Fibroblast of villous mesenchyme (primary cell): ENCODE data around the gene NFATC1. TPM values are rescaled to one million over a fixed set of nuclear protein-coding genes. Genes with fewer than 3 reads are reported as not detected.

ENCODE experiments used
- DNase-seq: peaks from one replicate; pipeline ENCODE4 v3.0.0-alpha.2; 2010; ENCODE audit warnings: low read depth
- H3K4me3 ChIP-seq: 2 replicates; pipeline ENCODE4 v1.5.1; 2011; ENCODE audit warnings: low read depth, mild to moderate bottlenecking, low read length
- total RNA-seq: library from RNA; depleted of rRNA; stranded (reverse); fragments of >200 nt; gene quantifications from 2 replicates; pipeline ENCODE4 v1.2.3, GENCODE V29; 2012
- TF ChIP-seq, protein P1 (sequence below): IDR thresholded peaks from 2 replicates; pipeline ENCODE4 v1.5.1; 2012; ENCODE audit warnings: low read depth, mild to moderate bottlenecking, low read length; ENCODE audit not compliant: insufficient read depth

NFATC1 gene
- total RNA-seq, 1 donor: 0.43 TPM

DNA sequence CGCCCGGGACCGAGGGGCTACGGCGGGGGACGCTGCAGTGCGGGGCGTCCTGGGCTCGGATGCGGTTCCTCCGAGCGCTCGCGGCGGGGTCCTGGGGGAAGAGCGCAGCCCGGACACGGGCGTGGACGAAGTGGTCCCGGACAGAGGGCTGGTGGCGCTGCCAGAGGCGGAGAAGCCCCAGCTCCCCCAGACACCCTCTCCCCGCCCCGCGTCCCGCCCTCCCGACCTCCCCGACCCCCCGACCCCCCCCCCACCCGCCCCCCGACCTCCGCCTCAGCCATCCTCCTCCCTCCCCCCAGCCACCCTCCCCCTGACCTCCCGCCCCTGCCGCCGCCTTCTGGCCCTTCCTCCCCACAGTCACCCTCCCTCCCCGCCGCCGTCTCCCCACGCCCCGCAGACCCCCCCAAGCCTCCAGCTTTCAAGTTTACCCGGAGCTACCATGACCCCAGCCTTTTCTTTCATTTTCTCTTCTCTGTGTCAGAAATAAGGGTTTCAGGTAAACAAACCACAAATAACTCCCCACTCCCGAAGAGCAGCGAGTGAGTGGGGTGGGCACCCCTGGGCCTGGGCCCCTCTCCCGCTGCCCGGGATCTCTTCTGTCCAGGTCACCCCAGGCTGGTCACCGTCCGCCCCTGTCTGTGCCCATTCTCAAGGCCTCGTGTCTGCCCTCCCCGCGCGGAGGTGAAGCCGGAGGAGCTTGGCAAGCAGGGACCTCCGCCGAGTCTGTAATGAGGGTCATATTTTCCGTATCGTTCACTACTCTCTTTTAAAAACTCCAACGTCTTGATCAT is 5.1 kb downstream of the NFATC1 start:
- TF ChIP-seq, protein P1, sequence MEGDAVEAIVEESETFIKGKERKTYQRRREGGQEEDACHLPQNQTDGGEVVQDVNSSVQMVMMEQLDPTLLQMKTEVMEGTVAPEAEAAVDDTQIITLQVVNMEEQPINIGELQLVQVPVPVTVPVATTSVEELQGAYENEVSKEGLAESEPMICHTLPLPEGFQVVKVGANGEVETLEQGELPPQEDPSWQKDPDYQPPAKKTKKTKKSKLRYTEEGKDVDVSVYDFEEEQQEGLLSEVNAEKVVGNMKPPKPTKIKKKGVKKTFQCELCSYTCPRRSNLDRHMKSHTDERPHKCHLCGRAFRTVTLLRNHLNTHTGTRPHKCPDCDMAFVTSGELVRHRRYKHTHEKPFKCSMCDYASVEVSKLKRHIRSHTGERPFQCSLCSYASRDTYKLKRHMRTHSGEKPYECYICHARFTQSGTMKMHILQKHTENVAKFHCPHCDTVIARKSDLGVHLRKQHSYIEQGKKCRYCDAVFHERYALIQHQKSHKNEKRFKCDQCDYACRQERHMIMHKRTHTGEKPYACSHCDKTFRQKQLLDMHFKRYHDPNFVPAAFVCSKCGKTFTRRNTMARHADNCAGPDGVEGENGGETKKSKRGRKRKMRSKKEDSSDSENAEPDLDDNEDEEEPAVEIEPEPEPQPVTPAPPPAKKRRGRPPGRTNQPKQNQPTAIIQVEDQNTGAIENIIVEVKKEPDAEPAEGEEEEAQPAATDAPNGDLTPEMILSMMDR: no peak
- DNase-seq: no peak
- peak overlapping the region; percentile 60 for H3K4me3 ChIP-seq

DNA sequence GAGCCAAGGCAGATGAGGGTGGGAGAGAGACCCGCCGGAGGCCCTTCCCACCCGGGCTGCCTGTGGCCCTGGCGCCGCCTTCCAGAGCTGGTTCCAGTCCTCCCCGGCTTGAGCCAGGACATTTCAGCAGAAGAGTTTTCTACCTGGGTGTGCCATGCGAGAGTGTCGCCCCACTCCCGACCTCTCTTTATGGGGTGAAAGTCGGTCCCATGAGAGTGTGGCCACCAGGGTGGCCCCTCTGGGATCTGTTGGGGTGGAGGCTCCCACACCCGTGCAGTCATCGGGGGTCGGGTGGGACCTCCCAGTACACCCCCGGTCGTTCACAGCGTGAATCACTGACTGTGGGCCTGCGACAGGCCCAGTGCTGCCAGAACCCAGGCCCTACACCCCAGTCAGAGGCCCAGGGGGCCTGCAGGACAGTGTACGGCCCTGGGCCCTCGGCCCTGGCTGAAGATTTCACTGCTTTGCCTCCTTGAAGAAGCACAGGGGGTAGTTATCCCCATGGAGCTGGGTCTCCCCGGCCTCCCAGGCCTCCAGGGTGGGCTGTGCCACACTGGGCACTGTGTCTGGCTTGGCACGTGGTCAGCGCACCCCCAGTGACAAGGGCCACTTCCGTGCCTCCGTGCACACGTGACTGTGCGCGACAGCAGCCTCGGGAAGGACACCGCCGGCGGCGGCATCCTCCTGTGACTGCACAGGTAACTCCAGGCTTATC is 5.9 kb downstream of the NFATC1 start:
- no peak for DNase-seq
- H3K4me3 ChIP-seq: no peak overlapping the region
- TF ChIP-seq, protein P1: no peak

DNA sequence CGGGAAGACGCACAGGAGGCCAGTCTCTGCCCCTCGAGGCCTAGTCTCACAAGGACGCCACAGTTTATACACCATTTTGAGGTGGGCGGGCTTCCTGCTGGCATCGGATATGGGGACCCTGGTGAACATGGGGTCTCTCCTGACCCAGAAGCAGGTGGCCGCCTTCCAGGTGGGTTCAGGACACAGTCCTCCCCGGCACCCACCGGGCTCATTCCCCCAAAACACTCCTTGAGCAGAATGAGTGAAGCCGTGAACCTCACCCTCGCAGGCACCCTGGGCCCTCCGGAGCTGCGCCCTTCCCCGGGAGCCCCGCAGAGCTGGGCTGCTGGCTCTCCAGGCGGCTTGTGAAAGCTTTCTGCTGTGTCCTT is 6.5 kb downstream of the NFATC1 start:
- no peak for DNase-seq
- no peak overlapping the region for H3K4me3 ChIP-seq
- TF ChIP-seq, protein P1: no peak

DNA sequence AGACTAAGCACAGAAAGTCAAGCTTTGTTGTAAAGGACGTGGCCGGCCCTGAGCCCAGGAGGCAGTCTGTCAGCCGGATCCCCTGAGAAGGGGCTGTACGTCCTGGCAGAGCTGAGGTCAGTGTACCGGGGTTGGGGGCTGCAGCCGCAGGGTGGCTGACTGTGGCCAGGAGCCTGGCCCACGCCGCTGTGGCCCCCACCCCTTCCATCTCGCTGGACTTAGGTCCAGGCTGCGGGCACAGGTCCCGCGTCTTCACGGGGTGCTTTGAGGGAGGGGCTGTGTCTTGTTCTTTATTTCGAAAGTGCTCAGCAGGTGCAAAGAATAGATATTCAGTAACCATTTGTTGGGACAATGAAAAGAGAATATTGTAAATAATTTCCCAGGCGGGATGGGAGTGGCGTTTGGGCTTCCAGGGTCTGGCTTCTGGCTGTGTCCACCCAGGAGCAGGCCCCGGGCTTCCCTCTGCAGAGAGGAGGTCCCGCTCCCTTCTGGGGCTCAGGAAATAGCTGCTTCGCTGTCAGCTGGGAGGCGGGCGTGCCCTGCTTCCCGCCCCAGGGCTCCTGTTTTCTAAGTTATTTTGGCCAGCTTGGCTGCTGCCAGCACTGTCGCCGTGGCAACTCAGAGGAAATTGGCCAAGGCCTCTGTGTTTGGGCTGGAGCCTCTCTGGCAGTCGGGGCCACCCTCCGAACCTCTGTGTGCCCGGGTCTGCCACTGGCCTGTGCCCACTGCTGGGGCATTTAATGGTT is 7.4 kb downstream of the NFATC1 start:
- no peak for DNase-seq
- TF ChIP-seq, protein P1: no peak
- no peak overlapping the region for H3K4me3 ChIP-seq

DNA sequence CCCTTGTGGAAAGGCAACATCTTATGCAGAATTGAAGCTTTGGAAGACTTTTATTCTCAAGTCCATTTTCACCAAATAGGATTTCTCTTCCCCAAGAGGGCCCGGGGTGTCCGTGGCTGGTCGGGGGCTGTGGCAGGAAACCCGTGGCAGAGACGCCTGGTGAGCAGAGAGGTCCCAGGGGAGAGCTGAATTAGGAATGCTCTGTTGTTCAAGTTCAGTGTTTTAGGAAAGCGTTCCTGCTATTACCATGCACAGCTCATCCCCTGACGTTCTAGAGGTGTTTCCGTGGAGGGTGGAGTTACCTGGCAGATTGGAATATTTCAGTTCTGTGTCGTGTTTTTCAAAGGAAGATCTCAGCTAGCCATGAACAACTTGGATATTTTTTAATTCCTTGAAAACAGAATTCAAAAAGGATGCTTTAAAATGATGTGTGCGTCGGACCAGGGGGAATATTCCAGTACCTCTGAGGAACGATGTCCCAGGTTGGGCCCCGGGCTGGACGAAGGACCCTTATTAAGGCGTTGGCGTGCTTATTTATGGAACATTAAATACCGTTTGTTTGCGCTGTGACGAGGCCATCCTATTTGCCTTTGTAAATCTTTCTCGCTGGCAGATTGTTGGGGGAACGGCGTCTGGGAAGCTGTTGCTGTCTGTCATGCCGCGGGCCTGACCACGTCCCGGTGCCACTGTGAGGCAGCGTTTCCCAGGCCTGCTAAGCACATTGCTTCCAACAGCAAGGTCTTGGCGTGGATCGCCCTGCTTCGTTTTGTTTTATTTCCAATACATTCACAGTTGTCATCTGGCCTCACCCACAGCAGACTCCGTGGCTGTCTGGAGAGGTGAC is 8.2 kb downstream of the NFATC1 start:
- no peak overlapping the region for H3K4me3 ChIP-seq
- TF ChIP-seq, protein P1: no peak
- DNase-seq: no peak

DNA sequence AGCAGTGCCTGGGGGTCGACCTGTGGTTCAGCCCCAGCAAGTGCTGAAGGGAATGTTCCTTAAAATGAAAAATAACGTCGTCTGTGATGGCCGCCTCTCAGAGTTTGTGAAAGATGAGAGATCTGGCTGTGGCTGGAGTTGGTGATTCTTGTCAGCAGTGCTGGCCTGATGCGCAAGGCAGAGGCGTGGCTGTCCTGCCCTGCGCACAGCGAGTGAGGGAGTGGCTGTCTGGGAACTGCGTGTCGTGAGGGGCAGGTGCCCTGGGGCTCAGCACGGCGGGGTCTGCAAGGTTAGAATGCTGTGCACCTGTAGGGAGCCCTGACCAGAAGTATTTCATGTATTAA is 8.8 kb downstream of the NFATC1 start:
- H3K4me3 ChIP-seq: no peak overlapping the region
- DNase-seq: no peak
- TF ChIP-seq, protein P1: no peak
